Ramos (cell line): ENCODE measurements around the gene ZIK1.

Source experiments
- in situ Hi-C: fragments of 300-500 bp; cut with MboI; formaldehyde crosslinking; loops from one replicate; pipeline ENCODE4 v1.14.3; 2022; ENCODE audit warnings: low sequenced_read_pairs; ENCODE audit not compliant: unreplicated experiment

Gene ZIK1

DNA sequence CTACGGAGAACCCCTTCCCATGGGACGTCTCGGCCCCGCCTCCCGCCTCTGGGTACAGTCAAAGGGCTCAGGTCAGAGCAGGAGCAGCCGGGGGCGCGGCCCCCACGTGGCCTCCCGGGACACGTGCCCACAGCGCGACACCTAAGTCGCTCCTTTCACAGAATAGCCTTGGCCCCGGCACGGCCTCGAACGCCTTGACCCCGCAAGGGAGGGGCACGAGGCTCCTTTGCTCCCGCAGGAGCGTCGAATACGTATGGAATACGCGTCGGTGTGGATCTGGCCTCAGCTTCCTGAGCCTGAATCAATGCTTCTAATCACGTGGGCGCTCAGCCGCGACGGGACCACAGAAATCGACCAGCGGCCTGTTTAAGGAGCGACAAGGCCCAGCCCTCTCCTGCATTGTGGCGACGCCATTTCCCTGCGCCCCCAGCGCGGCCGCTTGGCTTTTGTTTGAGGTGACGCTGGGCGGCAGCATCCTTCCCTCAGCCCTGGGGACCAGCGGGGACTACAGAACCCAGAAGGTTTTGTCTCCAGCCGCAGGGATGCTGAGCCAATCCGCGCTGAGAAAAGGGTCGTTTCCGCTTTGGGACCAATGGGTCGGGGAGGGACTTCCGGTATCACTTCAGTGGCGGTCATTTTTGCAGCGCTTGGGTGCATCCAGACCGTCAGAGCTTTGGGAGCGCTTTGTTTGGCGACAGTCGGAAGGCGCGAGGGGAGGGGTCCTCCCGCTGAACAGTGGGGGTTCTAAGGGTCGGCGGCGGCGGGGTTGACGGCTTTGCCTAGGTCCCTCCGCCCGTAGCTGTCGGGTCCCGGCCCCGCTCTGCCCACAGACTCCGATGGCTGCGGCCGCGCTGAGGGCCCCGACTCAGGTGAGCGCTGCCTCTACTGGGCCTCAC is at the start of gene ZIK1:
Gene ZIK1, plus strand, starts transcription at position 625 of the 896 bp plus-strand sequence. Its CDS starts 212 bp downstream, at position 837.
- in situ Hi-C loops = no loop called here

DNA sequence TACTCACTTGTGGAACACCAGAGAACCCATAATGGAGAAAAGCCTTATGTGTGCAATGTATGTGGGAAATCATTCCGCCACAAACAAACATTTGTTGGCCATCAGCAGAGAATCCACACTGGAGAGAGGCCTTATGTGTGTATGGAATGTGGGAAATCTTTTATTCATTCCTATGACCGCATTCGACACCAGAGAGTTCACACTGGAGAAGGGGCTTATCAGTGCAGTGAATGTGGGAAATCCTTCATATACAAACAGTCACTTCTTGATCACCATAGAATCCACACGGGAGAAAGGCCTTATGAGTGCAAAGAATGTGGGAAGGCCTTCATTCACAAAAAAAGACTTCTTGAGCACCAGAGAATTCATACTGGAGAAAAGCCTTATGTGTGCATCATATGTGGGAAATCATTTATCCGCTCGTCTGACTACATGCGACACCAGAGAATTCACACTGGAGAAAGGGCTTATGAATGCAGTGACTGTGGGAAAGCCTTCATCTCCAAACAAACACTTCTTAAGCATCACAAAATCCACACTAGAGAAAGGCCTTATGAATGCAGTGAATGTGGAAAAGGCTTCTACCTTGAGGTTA is 45.9 kb upstream of the ZIK1 start:
- in situ Hi-C loops = no loop called here

DNA sequence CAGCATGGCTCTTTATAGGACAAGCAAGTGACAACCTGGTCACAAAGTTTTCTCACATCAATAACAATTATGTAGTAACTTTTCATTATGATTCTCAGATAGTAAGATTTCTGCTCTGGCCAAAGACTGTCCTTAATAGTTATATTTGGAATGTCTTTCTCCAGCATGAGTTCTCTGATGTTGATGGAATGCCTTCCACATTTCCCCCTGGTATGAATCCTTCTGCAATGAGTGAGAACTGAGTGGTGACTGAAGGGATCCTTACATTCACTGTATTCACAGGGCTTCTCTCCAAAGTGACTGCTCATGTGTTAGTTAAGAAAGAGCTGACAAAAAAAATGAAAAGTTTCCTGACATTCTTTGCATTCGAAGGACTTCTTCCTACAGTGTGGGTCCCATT is 37.4 kb upstream of the ZIK1 start:
- in situ Hi-C loops = no loop called here

DNA sequence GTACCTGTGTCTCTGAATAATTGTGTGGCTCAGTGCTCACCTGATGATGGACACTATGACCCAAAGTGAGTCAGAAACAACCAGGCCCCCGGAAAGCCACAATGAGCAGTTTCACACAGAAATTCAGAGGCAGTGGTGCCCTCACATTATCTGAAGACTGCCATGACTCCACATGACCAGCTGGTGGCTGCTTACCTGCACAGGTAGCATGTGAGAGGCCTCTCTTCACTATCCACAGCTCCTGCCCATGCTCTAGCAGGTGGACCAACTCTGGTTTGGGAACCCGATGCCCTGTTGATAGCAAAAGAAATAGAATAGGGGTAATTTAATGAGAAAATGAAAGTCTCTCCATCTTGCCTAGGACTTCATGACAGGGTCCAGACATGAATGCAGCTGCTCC is 31.5 kb upstream of the ZIK1 start:
- in situ Hi-C loops = no loop called here

GRCh38 chr19:57557659-57558058 is 26.3 kb upstream of the ZIK1 start:
- in situ Hi-C loops = no loop called here

GRCh38 chr19:57558525-57558924 is 25.4 kb upstream of the ZIK1 start:
- in situ Hi-C loops = no loop called here

DNA sequence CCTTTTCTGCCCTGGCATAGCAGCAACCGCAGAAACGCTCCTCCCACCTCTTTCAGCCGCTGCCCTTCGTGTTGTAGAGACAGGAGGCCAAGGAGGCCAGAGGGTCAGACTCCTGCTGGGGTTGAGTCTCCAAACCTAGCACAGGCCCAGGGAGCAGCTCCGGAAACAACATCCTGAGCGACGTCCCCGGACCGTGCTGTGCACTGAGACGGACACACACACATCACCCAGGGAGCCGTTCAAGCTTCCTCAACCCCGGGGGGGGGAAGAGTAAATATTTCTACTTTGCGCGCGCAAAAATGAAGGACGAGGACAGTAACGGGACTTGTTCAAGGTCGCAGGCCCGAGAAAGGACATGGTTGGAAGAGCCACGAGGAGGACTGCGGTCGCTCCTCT is 24.9 kb upstream of the ZIK1 start:
- in situ Hi-C loops = no loop called here

DNA sequence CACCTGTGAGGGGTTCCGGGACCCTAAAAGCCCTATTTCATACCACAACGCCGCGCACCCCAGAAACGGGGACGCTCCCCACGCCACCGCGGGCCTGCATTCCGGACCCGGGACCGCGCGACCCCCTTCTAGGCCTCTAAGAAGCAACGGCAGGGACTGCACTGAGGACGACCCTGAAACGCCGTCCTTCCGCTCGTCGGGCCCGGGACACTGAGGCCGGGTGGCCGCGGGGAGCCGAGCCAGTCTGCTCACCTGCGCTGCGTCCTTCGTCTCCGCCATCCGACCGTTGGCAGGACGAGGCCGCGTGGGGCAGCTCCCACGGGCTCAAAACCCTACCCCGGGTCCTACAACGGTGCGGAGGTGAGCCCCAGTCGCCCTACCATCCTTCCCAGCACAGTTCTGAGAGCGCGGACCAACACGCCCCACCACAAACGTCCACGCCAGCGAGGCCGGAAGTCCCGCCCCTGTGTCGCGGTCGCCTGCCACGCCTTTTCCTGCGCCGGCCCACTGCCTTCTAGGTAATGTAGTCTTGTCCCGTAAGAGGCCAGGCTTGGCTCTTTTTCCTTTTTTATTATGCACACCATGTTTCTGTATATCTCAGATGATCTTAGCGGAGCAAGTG is 24.4 kb upstream of the ZIK1 start, which contains the start of gene ZNF550:
Gene ZNF550, minus strand, starts transcription at position 460 of the 622 bp plus-strand sequence. Its CDS starts 181 bp downstream, at position 279.
- in situ Hi-C loops = no loop called here

DNA sequence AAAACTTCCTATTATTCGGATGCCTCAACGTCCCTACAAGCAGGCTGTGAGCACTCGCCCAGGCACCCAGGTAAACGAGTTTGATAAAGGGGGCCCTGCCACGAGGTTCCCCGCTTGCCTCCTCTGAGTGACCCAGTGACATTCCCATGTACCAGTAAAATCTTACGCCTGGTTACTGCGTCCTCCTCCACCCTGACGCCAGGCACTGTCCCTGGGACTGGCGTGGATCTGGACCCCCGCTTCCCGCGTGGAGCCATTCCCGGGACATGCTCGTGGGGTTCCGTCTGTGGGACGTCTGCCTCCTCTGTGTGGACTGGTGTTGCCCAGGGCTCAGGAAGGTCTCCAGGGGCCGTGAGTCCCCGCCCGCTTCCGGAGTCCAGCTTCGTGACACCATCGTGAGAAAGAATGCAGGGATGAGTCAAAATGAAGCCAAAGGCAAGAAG is 23.9 kb upstream of the ZIK1 start:
- in situ Hi-C loops = no loop called here

DNA sequence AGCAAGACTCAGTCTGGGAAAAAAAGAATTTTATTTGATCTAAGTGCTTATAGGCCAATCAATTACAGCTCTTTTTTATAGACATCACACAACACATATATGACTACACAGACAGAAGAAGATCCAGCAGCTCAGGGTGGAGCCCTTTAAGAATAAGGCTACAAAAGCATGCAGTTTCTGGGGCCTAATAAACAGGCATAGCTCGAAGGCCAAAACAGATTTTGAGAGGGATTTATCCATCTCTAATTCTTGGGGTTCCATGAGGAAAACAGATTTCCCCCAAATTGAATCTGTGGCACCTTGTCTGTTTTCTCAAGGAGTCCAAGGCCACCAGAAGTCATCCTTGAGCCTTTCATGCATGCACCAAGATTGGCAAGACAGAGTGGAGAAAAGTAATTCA is 20.4 kb upstream of the ZIK1 start:
- in situ Hi-C loops = no loop called here

DNA sequence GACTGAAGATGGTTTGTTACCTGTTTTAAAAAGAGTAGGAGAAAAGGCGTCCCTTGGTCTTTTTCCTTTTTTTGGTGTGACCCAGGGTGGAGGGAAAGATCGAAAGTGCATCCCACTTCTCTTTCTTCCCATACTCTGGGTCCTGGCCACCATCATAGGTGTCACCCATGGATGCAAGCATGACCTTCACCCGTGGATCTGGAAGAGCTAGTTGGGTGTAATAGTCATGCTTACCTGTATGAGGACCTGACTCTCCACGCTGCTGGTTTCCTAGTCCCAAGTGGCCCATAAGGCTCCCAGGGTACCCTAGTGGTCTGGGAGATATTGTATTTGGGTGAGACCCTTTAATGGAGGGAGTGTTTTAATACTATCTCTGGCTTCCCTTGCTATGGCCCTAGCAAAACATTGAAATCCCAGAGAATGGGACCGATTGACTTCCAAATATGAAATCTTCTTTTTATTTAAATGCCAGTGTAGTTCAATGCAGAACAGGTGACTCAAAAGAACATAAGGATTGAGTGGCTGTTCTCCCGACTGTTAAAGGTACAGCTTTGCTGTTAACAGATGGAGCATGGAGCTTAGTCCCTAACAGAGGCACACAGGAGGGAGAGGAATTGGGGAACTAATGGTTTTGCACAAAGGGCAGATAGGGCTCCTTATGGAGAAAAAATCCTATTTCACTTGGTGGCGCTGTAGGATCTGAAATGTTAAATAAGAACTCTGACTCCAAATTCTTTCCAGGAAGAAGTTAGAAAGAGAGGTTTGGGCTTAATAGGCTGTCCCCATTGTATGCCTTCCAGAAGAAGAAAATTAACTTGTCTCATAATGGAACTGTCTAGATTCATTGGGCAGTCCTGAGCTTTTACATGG is 17.3 kb upstream of the ZIK1 start:
- in situ Hi-C loops = no loop called here

DNA sequence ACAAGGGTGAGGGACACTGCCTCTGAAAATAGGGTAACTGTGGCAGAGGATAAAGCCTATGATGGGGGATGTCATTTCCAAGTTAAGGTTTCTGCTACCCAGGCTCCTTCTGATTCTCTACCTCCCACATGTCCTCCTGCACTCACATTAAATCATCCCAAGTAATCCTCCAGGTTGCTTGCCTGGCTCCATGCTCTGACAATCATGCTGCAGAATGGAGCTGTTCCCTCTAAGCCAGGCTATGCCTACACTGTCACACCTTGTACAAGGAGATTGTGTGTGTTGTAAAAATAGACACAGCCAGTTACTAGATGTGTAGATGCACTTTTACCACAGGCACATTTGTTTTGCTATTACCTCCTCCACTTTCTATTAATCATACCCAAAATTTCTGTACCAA is 13.2 kb upstream of the ZIK1 start:
- in situ Hi-C loops = no loop called here

GRCh38 chr19:57572415-57572947 is 11.5 kb upstream of the ZIK1 start:
- in situ Hi-C loops = no loop called here

DNA sequence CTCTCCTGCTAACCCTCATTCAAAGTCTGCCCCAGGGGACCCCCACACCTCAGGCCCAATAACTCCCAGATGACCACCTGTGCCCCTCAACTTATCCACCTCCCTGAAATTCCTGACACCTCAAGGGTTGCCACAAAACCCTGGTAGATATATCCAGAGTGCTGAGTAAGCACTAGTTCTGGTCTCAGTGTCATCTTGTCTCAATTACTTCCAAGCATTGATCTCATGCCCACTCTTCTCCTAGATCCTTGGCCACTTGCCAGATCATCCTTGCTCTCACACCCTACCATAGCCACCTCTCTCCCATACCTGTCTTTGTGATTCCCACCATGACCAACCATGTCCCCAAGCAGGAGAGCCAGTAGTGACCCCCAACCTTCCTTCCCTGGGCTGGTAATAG is 7.3 kb upstream of the ZIK1 start:
- in situ Hi-C loops = no loop called here

- in situ Hi-C loops = no loop called here
These were observed 5.3 kb upstream of the ZIK1 start, which contains the start of gene ZNF416 for GRCh38 chr19:57578487-57579205. ZNF416 (minus strand) TSS chr19:57578911; CDS start chr19:57578704, 207 bp downstream.

GRCh38 chr19:57583104-57583520 is 833 bp upstream of the ZIK1 start:
- in situ Hi-C loops = no loop called here

DNA sequence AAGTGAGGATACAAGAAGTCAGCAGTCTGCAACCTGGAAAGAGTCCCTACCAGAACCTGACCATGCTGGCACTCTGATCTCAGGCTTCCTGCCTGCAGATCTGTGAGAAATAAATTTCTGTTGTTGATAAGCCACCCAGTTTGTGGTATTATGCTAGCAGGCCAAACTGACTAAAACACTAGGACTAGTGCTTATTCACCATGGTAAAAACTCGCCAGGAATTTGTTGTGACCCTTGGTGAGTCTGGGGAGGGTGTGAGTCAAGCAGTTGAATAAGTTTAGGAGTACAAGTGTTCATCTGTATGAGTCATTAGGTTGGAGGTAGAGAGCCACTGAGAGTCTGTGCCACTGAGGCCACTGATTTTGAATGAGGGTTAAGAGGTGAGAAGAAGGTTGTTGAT is 3.6 kb downstream of the ZIK1 start:
- in situ Hi-C loops = no loop called here

GRCh38 chr19:57599377-57599760 is 15.4 kb downstream of the ZIK1 start:
- in situ Hi-C loops = no loop called here

DNA sequence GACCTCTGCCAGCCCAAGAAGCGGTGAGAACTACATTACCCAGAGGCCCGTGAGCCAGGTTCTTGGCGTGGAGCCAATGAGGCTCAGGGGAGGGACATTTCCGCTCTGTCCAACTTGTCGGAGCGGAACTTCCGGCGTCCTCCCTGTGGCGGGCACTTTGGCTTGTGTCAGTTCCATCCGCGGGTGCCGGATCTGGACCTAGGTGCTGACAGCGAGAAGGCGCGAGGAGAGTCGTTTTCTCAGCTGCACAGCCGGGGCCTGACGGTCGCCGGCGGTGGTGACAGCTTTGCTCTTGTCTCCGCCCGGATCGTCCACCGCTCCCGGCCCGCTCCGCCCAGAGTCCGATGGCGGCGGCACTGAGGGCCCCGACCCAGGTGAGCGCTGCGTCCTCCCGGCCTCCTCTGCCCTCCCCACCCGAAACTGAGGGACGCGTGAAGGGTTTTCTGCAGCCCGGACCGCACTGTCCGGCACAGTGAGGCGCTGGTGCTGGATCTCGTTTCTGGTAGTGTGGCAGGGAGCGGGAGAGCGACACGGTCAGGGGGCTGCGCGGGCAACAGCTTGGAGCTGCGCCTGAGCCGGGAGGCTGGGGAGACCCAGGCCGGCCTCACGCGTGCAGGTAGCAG is 15.9 kb downstream of the ZIK1 start, which contains the start of gene ZNF530:
Gene ZNF530, plus strand, starts transcription at position 125 of the 623 bp plus-strand sequence. CDS start 4,461 bp downstream, outside the sequence.
- in situ Hi-C loops = no loop called here
